HEK293 (cell line): ENCODE results near the gene TK2.

Experiments used
- CTCF ChIA-PET: fragments of 350-600 bp; formaldehyde crosslinking; extraction: SDS; loops from one replicate; lab custom pipeline; 2021; ENCODE audit warnings: antibody characterized with exemption; lab: Yijun Ruan, JAX
- POLR2A ChIA-PET: fragments of 300-600 bp; formaldehyde crosslinking; extraction: SDS; loops from one replicate; lab custom pipeline; 2020; ENCODE audit warnings: antibody characterized with exemption, inconsistent platforms; lab: Yijun Ruan, JAX
- H3K27ac ChIP-seq: fragments of 200-500 bp; sonication (Bioruptor generic); 2 replicates; pipeline ENCODE4 v1.5.1; 2014; ENCODE audit warnings: low read depth, low read length, control low read depth, inconsistent platforms; ENCODE audit errors: extremely low read depth
- H3K36me3 ChIP-seq, 2 experiments: fragments of 200-500 bp in 1 of 2; sonication (Bioruptor generic) in 1 of 2; 1 replicate in 1 of 2; 2 replicates in 1 of 2; pipeline ENCODE4 v1.5.1; 2014 to 2017; ENCODE audit warnings: inconsistent platforms in 2 of 2, low read length in 2 of 2; ENCODE audit not compliant: control insufficient read depth in 2 of 2, insufficient read depth in 1 of 2
- H3K4me1 ChIP-seq: fragments of 200-500 bp; sonication (Bioruptor generic); 2 replicates; pipeline ENCODE4 v1.5.1; 2014; ENCODE audit warnings: mild to moderate bottlenecking, low read length, inconsistent platforms; ENCODE audit not compliant: control insufficient read depth, insufficient read depth
- H3K4me3 ChIP-seq: 2 replicates; pipeline ENCODE4 v1.5.1; 2011; ENCODE audit warnings: low read depth, mild to moderate bottlenecking, control low read depth, low read length, moderate library complexity
- H3K9me3 ChIP-seq: fragments of 200-500 bp; sonication (Bioruptor generic); 2 replicates; pipeline ENCODE4 v1.5.1; 2014; ENCODE audit warnings: low read depth, low read length, inconsistent platforms; ENCODE audit not compliant: control insufficient read depth, insufficient read depth
- GLI4 ChIP-seq: fragments of 450-650 bp; formaldehyde crosslinking; IDR thresholded peaks from 2 replicates; pipeline ENCODE4 v1.5.1; 2016; ENCODE audit warnings: missing biosample characterization, missing genetic modification characterization
- SP3 ChIP-seq: fragments of 450-650 bp; formaldehyde crosslinking; IDR thresholded peaks from 2 replicates; pipeline ENCODE4 v1.5.1; 2016; ENCODE audit warnings: missing biosample characterization, missing genetic modification characterization
- SP7 ChIP-seq: fragments of 450-650 bp; formaldehyde crosslinking; IDR thresholded peaks from 2 replicates; pipeline ENCODE4 v1.5.1; 2016; ENCODE audit warnings: missing biosample characterization, missing genetic modification characterization
- ZBTB26 ChIP-seq: fragments of 450-650 bp; formaldehyde crosslinking; optimal IDR thresholded peaks from 2 replicates; pipeline ENCODE3; 2016; ENCODE audit warnings: missing biosample characterization, mild to moderate bottlenecking, missing genetic modification characterization
- ZFP37 ChIP-seq: fragments of 450-650 bp; formaldehyde crosslinking; IDR thresholded peaks from 2 replicates; pipeline ENCODE4 v1.5.1; 2016; ENCODE audit warnings: missing biosample characterization, missing genetic modification characterization
- ZFP69B ChIP-seq: fragments of 450-650 bp; formaldehyde crosslinking; IDR thresholded peaks from 2 replicates; pipeline ENCODE4 v1.5.1; 2016; ENCODE audit warnings: missing biosample characterization, missing genetic modification characterization
- ZNF202 ChIP-seq: fragments of 450-650 bp; formaldehyde crosslinking; IDR thresholded peaks from 2 replicates; pipeline ENCODE4 v1.5.1; 2016; ENCODE audit warnings: missing biosample characterization, missing genetic modification characterization, borderline replicate concordance
- ZNF24 ChIP-seq: fragments of 450-650 bp; formaldehyde crosslinking; IDR thresholded peaks from 2 replicates; pipeline ENCODE4 v1.5.1; 2016; ENCODE audit warnings: missing biosample characterization, missing genetic modification characterization
- ZNF280C ChIP-seq: fragments of 450-650 bp; formaldehyde crosslinking; IDR thresholded peaks from 2 replicates; pipeline ENCODE4 v1.5.1; 2016; ENCODE audit warnings: missing biosample characterization, missing genetic modification characterization
- ZNF391 ChIP-seq: fragments of 450-650 bp; formaldehyde crosslinking; IDR thresholded peaks from 2 replicates; pipeline ENCODE4 v1.5.1; 2016; ENCODE audit warnings: low read depth, missing biosample characterization, missing genetic modification characterization, borderline replicate concordance
- ZNF510 ChIP-seq: fragments of 450-650 bp; formaldehyde crosslinking; IDR thresholded peaks from 2 replicates; pipeline ENCODE4 v1.5.1; 2018; ENCODE audit warnings: mild to moderate bottlenecking, missing genetic modification characterization, missing biosample characterization; ENCODE audit not compliant: insufficient replicate concordance
- ZNF513 ChIP-seq: fragments of 450-650 bp; IDR thresholded peaks from 2 replicates; pipeline ENCODE4 v1.5.1; 2018; ENCODE audit warnings: missing biosample characterization, missing genetic modification characterization
- ZSCAN30 ChIP-seq: fragments of 450-650 bp; IDR thresholded peaks from 2 replicates; pipeline ENCODE4 v1.5.1; 2018; ENCODE audit warnings: missing biosample characterization, mild to moderate bottlenecking, missing genetic modification characterization, moderate library complexity
- TF ChIP-seq, protein P1 (sequence below): fragments of 450-650 bp; formaldehyde crosslinking; IDR thresholded peaks from 2 replicates; pipeline ENCODE4 v1.5.1; 2016; ENCODE audit warnings: missing biosample characterization, missing genetic modification characterization
- TF ChIP-seq, protein P2 (sequence below): fragments of 450-650 bp; formaldehyde crosslinking; IDR thresholded peaks from 2 replicates; pipeline ENCODE4 v1.5.1; 2016; ENCODE audit warnings: missing biosample characterization, missing genetic modification characterization, borderline replicate concordance

The TK2 gene

DNA sequence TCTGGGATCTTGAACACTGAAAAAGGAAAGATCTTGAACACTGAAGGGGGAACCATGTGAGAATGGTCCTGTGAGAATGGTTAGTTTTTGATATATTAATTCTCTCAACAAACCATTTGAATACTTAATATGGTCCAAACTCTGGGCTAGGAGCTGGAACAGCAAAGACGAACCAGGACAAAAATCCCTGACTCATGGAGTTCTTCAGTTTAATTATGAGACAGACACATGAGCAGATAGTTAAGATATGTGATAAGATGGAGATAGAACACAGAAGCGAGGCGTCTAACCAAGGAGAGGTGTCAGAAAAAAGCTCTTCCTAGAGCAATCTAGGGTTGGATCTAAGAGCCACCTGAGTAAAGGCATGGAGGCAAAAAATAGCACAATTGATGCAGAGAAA lies 4.1 kb upstream of the TK2 start:
- ChIA-PET CTCF (interaction anchor here (0.7 kb wide), 2 partner anchors 16 to 55 kb away, joined by 3 to 4 read pairs; no protein-coding TSS in a partner anchor), POLR2A (no interaction called here)
- Histone ChIP-seq H3K4me1 (no peaks in the 10 kb centered on the region), H3K9me3 (no peaks in the 10 kb centered on the region), H3K36me3 (peaks cover 0 to 25% of the 10 kb centered on the region in 2 experiments; a peak in 1 of 3 replicates), H3K27ac (no peak overlapping the region), H3K4me3 (no peak overlapping the region)
- TF ChIP-seq ZNF202 (tag by site-specific recombination) (no peak), ZNF280C (tag by site-specific recombination) (no peak), SP3 (no peak), GLI4 (tag by site-specific recombination) (no peak), ZBTB26 (tag by site-specific recombination) (no peak)

GRCh38 chr16:66553223-66553622 lies 3.3 kb upstream of the TK2 start:
- ChIA-PET POLR2A (interaction anchor here (1.2 kb wide), 1 partner anchor 31 kb away, joined by 7 read pairs; no protein-coding TSS in a partner anchor), CTCF (interaction anchor here (0.7 to 0.8 kb wide), 2 partner anchors 10 to 56 kb away, joined by 3 to 4 read pairs; no protein-coding TSS in a partner anchor)
- Histone ChIP-seq H3K36me3 (peaks cover 0 to 17% of the 10 kb centered on the region in 2 experiments; a peak in 1 of 3 replicates), H3K4me1 (no peaks in the 10 kb centered on the region), H3K9me3 (no peaks in the 10 kb centered on the region), H3K4me3 (no peak overlapping the region), H3K27ac (no peak overlapping the region)
- TF ChIP-seq ZNF510 (tag by site-specific recombination) (no peak), ZNF391 (tag by site-specific recombination) (no peak), ZFP37 (tag by site-specific recombination) (no peak), ZNF24 (tag by site-specific recombination) (no peak), ZFP69B (tag by site-specific recombination) (no peak), ZNF513 (tag by site-specific recombination) (no peak), ZSCAN30 (tag by site-specific recombination) (no peak), SP7 (no peak)
- TF ChIP-seq, protein P1, sequence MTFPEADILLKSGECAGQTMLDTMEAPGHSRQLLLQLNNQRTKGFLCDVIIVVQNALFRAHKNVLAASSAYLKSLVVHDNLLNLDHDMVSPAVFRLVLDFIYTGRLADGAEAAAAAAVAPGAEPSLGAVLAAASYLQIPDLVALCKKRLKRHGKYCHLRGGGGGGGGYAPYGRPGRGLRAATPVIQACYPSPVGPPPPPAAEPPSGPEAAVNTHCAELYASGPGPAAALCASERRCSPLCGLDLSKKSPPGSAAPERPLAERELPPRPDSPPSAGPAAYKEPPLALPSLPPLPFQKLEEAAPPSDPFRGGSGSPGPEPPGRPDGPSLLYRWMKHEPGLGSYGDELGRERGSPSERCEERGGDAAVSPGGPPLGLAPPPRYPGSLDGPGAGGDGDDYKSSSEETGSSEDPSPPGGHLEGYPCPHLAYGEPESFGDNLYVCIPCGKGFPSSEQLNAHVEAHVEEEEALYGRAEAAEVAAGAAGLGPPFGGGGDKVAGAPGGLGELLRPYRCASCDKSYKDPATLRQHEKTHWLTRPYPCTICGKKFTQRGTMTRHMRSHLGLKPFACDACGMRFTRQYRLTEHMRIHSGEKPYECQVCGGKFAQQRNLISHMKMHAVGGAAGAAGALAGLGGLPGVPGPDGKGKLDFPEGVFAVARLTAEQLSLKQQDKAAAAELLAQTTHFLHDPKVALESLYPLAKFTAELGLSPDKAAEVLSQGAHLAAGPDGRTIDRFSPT (tag by site-specific recombination), result no peak
- TF ChIP-seq, protein P2, sequence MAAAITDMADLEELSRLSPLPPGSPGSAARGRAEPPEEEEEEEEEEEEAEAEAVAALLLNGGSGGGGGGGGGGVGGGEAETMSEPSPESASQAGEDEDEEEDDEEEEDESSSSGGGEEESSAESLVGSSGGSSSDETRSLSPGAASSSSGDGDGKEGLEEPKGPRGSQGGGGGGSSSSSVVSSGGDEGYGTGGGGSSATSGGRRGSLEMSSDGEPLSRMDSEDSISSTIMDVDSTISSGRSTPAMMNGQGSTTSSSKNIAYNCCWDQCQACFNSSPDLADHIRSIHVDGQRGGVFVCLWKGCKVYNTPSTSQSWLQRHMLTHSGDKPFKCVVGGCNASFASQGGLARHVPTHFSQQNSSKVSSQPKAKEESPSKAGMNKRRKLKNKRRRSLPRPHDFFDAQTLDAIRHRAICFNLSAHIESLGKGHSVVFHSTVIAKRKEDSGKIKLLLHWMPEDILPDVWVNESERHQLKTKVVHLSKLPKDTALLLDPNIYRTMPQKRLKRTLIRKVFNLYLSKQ, result no peak
